ENCODE data around the gene RNF169. TPM values are rescaled to one million over a fixed set of nuclear protein-coding genes. Genes with fewer than 3 reads are reported as not detected.

RNF169 gene
- total and polyA plus RNA-seq, 9 of the 15 experiments (the other 6 are each of a cell fraction or from before 2014, with no cell fraction given) = 0.68 to 18.1 (median 10.1) TPM

DNA sequence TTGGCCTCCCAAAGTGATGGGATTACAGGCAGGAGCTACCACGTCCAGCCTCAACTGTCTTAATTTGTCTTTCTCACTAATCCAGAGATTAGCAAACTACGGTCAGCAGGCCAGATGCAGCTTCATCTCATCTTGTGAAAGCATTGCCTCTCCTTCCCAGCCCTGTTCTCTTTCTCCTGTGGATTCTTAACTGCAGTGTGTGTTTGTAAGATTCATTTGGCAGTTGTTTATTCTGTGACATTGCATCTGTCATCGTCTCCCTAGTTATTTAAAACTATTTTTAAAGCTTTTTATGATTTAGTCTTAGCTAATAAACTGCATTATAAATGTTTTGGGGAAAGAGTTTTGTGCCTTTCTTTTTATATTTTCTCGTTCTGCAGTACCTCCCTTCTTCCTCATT, 29.2 kb downstream of the RNF169 start:
- Histone ChIP-seq H2AFZ (ENCODE audit: low read depth, low read length) (no peak overlapping the region), H3K4me1 (replicated peaks in 1 of 2; ENCODE audit: control insufficient read depth in 2 of 2, insufficient read depth in 2 of 2, low read length in 2 of 2) (no peaks in the 10 kb centered on the region; a peak in 2 of 5 replicates), H4K20me1 (replicated peaks; ENCODE audit: control insufficient read depth, insufficient read depth, low read length) (no peaks in the 10 kb centered on the region), H3K79me2 (ENCODE audit: control insufficient read depth, insufficient read depth, low read length) (peaks cover 46% of the 10 kb centered on the region), H3K4me3 (no peak overlapping the region), H3K27ac (ENCODE audit: extremely low read depth, low read depth, low read length) (no peak overlapping the region), H3K4me2 (ENCODE audit: insufficient read depth, low read length) (no peak overlapping the region), H3K9me3 (replicated peaks; ENCODE audit: control insufficient read depth, insufficient read depth, low read depth, low read length) (no peaks in the 10 kb centered on the region), H3K36me3 (ENCODE audit: control insufficient read depth, insufficient read depth, low read length) (peaks cover 8% of the 10 kb centered on the region; the same call in 2 of the 3 replicates), H3K27me3 (ENCODE audit: control insufficient read depth in 2 of 2, insufficient read depth in 2 of 2, low read length in 2 of 2) (no peaks in the 10 kb centered on the region), H3K9ac (ENCODE audit: insufficient read depth in 1 of 2, low read depth in 2 of 2, low read length in 2 of 2) (no peak overlapping the region), H3K9me1 (ENCODE audit: control insufficient read depth, insufficient read depth, low read length) (no peaks in the 10 kb centered on the region)
- FAIRE-seq (no peak), DNase-seq (ENCODE audit: extremely low read depth in 1 of 4, low spot score in 3 of 4) (no peak), ATAC-seq (no peak)
- 58% methylated on average over 4 of the region's 4 CpGs for WGBS (ENCODE audit: insufficient coverage, low coverage, missing lambda C conversion rate)
- CTCF ChIA-PET (ENCODE audit: low intra/inter-chr PET ratio) = no interaction called here
- in situ Hi-C loops (cut with MboI) (no loop called here), intact Hi-C loops (cut with micrococcal nuclease) (no loop called here)
- BruUV-seq (replicated peaks) = no TSS peak
- POLR2A ChIA-PET = no interaction called here
- TF ChIP-seq ARID2 (IDR thresholded peaks at IDR 0.05) (no peak), RHOXF2B (CRISPR knock-in tag; conservative IDR thresholded peaks at IDR 0.05) (no peak), SMARCA5 (IDR thresholded peaks at IDR 0.05) (no peak), XRCC4 (IDR thresholded peaks at IDR 0.05; ENCODE audit: extremely low read depth, insufficient read depth, insufficient read length) (no peak), EHMT2 (IDR thresholded peaks at IDR 0.05) (no peak), ZNF239 (CRISPR knock-in tag; IDR thresholded peaks at IDR 0.05) (no peak), TRIM24 (IDR thresholded peaks at IDR 0.05) (no peak), TCF7 (IDR thresholded peaks at IDR 0.05; ENCODE audit: borderline replicate concordance) (no peak), NEUROD1 (IDR thresholded peaks at IDR 0.05; ENCODE audit: borderline replicate concordance, low read depth, low read length, partially characterized antibody) (no peak), ZFP36 (IDR thresholded peaks at IDR 0.05; ENCODE audit: low read depth, low read length, partially characterized antibody) (no peak), CREBBP (IDR thresholded peaks at IDR 0.05; ENCODE audit: low read depth, low read length) (no peak), MIER1 (IDR thresholded peaks at IDR 0.05; ENCODE audit: low read depth) (no peak), SIN3A (IDR thresholded peaks at IDR 0.05; ENCODE audit: borderline replicate concordance in 2 of 2, control insufficient read depth in 1 of 2, low read depth in 2 of 2, low read length in 2 of 2) (no peak)
- TF ChIP-seq, protein P1, sequence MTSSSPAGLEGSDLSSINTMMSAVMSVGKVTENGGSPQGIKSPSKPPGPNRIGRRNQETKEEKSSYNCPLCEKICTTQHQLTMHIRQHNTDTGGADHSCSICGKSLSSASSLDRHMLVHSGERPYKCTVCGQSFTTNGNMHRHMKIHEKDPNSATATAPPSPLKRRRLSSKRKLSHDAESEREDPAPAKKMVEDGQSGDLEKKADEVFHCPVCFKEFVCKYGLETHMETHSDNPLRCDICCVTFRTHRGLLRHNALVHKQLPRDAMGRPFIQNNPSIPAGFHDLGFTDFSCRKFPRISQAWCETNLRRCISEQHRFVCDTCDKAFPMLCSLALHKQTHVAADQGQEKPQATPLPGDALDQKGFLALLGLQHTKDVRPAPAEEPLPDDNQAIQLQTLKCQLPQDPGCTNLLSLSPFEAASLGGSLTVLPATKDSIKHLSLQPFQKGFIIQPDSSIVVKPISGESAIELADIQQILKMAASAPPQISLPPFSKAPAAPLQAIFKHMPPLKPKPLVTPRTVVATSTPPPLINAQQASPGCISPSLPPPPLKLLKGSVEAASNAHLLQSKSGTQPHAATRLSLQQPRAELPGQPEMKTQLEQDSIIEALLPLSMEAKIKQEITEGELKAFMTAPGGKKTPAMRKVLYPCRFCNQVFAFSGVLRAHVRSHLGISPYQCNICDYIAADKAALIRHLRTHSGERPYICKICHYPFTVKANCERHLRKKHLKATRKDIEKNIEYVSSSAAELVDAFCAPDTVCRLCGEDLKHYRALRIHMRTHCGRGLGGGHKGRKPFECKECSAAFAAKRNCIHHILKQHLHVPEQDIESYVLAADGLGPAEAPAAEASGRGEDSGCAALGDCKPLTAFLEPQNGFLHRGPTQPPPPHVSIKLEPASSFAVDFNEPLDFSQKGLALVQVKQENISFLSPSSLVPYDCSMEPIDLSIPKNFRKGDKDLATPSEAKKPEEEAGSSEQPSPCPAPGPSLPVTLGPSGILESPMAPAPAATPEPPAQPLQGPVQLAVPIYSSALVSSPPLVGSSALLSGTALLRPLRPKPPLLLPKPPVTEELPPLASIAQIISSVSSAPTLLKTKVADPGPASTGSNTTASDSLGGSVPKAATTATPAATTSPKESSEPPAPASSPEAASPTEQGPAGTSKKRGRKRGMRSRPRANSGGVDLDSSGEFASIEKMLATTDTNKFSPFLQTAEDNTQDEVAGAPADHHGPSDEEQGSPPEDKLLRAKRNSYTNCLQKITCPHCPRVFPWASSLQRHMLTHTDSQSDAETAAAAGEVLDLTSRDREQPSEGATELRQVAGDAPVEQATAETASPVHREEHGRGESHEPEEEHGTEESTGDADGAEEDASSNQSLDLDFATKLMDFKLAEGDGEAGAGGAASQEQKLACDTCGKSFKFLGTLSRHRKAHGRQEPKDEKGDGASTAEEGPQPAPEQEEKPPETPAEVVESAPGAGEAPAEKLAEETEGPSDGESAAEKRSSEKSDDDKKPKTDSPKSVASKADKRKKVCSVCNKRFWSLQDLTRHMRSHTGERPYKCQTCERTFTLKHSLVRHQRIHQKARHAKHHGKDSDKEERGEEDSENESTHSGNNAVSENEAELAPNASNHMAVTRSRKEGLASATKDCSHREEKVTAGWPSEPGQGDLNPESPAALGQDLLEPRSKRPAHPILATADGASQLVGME (CRISPR knock-in tag; IDR thresholded peaks at IDR 0.05) = no peak
- TF ChIP-seq, protein P2, sequence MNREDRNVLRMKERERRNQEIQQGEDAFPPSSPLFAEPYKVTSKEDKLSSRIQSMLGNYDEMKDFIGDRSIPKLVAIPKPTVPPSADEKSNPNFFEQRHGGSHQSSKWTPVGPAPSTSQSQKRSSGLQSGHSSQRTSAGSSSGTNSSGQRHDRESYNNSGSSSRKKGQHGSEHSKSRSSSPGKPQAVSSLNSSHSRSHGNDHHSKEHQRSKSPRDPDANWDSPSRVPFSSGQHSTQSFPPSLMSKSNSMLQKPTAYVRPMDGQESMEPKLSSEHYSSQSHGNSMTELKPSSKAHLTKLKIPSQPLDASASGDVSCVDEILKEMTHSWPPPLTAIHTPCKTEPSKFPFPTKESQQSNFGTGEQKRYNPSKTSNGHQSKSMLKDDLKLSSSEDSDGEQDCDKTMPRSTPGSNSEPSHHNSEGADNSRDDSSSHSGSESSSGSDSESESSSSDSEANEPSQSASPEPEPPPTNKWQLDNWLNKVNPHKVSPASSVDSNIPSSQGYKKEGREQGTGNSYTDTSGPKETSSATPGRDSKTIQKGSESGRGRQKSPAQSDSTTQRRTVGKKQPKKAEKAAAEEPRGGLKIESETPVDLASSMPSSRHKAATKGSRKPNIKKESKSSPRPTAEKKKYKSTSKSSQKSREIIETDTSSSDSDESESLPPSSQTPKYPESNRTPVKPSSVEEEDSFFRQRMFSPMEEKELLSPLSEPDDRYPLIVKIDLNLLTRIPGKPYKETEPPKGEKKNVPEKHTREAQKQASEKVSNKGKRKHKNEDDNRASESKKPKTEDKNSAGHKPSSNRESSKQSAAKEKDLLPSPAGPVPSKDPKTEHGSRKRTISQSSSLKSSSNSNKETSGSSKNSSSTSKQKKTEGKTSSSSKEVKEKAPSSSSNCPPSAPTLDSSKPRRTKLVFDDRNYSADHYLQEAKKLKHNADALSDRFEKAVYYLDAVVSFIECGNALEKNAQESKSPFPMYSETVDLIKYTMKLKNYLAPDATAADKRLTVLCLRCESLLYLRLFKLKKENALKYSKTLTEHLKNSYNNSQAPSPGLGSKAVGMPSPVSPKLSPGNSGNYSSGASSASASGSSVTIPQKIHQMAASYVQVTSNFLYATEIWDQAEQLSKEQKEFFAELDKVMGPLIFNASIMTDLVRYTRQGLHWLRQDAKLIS (CRISPR knock-in tag; IDR thresholded peaks at IDR 0.05) = no peak

Measured in K562 (cell line).